NAMALWA (cell line): ENCODE data around the gene PTPRM.

Source experiments
- DNase-seq: peaks from one replicate; pipeline ENCODE4 v3.0.0-alpha.2; 2015; ENCODE audit warnings: low spot score

The PTPRM gene

GRCh38 chr18:7566567-7567473, at the start of gene PTPRM:
PTPRM (plus strand) TSS chr18:7567316; CDS start chr18:7567819, 503 bp downstream.
- no peak for DNase-seq

- DNase-seq, result no peak
Observed at GRCh38 chr18:7517852-7518251, 49.3 kb upstream of the PTPRM start.

DNA sequence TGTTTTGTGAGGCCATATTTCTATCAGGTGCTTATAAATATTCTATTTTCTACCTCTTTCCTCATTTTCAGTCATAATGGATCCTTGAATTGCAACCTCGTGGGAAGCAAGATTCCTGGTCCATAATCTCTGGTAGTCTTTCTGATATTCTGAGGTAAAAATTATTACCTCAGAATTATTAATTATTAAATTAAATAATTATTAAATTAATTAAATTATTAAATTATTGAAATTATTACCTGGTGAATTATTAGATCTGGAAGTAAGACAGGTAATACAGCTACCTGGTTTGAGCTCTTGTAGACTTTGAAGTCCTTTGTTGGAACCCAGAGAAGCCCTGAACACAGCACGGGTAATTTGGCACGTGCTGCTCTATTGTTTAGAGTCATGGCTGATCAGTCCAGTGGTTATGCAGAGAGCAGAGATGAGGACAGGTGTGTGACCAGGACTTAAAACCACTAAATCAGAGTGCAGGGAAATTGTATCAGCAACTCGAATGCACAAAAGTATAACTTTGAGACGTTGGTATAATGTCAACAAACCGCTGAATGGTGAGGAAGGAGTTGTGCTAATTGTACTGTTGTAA, 46.8 kb upstream of the PTPRM start:
- no peak for DNase-seq

DNA sequence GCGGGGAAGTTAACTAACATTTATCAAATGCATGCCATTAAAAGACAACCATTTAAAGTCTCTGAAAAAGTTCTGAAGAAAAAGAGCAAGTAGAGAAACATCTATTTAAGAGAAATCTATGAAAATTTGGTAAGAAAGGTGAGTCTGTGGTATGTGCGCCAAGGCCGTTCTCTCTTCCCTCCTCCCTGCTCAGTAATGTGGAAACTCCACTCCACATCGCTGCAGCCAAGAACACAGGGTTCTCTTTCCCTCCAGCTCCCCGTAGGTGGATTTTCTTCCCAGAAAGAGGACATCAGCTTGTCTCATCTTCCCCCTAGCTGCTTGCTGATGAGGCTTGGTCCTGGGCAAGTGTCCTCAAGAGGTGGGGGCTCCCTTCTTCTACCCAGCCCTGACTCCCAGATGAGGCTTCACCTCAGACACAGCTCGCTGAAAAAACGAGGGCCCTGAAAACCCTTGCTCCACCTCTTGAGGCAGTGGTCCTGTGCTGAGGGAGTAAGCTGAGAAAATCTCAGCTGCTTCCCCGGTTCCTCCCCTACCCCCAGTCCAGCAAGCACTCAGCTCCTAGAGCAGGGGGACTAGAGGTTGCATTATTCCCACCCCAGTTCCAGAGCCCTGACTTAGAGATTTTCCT, 45.8 kb upstream of the PTPRM start:
- DNase-seq, result no peak

- no peak for DNase-seq
Observed at GRCh38 chr18:7523772-7524171, 43.3 kb upstream of the PTPRM start.

DNA sequence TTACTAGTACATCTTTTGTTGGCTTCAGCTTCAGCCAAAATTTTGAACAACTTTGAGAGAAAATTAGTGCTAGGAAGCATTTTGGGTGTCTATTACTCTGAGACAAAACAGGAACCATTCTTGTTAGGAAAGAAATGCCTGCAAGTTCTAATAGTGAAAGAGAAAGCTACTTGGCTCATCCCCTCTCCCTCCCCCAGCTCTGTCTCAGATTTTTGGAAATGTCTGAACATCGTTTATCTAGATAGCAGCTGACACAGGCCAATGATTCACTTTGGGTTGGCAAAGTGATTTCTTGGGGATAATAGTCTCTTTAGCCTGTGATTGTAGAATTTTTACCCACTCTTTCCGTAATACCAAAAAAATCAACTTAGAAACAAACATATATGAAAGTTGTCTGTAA, 42.3 kb upstream of the PTPRM start:
- no peak for DNase-seq

DNA sequence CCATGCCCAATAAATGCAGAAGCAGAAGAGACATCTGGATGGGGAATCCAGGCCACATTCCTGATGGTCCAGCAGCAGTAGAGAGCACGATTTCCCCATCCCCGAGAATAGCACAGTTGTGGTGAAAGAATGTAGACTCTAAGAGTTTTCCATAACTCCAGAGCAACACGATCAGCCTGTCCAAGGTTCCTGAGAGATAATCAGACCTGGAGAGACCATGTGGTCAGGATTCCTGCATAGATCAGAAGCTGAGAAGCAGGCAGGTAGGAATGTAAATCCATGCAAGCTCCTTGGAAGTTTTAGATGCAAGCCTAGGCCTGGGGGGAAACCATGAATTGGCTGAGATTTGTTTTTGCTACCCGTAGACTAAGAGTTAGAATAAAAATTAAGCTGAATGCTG, 34.2 kb upstream of the PTPRM start:
- no peak for DNase-seq

- no peak for DNase-seq
Observed at GRCh38 chr18:7535436-7536205, 31.5 kb upstream of the PTPRM start.

DNA sequence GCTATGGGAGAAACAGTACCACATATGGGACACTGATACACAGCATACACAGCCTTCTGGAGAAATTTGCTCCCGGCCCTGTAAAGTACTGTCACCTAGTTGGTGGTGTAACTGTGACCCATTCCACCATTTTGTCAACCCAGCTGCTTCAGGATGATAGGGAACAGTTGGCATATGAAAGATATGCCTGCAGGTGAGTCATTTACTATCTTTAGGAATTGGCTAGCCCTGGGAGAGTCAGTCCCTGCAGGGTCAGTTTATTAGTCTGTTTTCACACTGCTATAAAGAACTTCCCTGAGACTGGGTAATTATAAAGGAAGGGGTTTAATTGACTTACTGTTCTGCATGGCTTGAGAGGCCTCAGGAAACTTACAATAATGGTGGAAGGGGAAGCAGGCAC, 30.0 kb upstream of the PTPRM start:
- DNase-seq, result no peak

- DNase-seq, result no peak
Observed at GRCh38 chr18:7541835-7542234, 25.3 kb upstream of the PTPRM start.

- no peak for DNase-seq
Observed at GRCh38 chr18:7544686-7545085, 22.4 kb upstream of the PTPRM start.

GRCh38 chr18:7545734-7546133, 21.4 kb upstream of the PTPRM start:
- DNase-seq, result no peak

DNA sequence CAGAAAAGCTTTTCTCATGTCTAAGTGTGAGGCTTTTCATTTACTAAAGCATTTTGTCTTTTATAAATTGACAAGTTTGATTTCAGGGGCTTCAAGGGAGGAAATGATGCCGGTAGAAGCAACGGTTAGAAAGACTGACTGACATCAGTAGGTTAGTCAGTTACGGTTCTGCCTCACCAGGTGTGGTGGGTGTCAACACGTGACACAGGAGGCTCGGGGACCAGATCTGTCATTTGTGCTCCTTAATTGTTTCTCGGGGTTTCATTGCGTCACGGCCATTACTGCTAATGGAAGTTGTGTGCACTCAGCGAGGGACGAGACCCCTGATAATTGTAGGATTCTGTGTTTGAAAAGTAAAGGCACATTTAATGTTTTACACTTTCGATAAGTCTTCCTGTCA, 18.9 kb upstream of the PTPRM start:
- no peak for DNase-seq

GRCh38 chr18:7548721-7549120, 18.4 kb upstream of the PTPRM start:
- no peak for DNase-seq

- no peak for DNase-seq
Observed at GRCh38 chr18:7557973-7558372, 9.1 kb upstream of the PTPRM start.

DNA sequence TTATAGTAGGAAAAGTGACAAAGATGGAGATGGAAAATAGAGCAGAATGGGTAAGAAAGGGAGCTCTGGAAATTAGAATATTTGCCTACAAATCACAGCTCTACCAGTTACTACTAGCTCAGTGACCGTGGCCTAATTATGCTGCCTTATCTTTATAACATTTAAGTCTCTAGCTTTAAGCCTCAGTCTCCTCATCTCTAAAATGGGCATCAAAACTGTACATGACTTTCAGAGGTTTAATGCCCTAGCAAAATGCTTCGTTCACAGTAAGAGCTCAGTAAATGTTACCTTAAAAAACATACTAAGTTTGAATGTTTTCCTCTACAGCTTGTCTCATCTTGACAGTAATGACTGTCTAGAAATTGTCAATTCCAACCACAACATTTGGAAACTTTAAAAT, 8.3 kb upstream of the PTPRM start:
- DNase-seq, result no peak

DNA sequence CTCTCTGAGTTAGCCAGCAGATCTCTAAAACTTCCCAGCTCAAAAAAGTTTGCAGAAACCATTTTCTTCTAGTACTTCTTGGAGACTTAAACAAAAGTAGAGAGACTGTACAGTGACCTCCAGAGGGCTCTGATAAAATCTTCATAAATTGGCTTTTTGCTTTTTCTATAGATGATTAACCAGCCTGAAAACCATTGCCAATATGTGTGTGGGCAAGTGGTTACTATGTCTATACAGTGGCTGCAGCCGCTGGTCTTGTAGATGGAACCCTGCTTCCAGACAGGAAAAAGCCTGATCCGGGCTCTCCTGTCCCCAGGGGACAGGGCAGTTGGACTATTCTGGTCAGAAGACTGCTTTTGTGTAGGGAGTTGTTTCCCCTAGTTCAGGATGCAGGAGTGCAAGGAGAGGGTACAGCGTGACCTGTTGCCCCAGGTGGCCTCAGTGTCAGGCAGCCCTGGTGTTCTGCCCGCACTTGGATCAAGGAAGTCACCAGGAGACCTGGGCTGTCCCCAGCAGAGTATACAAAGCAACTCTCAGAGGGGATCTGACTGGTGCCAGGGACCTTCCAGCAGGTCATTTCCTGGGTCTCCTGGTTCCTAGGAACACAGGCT, 7.3 kb upstream of the PTPRM start:
- no peak for DNase-seq

GRCh38 chr18:7561909-7562460, 5.1 kb upstream of the PTPRM start:
- no peak for DNase-seq

GRCh38 chr18:7562491-7562890, 4.6 kb upstream of the PTPRM start:
- DNase-seq, result no peak

DNA sequence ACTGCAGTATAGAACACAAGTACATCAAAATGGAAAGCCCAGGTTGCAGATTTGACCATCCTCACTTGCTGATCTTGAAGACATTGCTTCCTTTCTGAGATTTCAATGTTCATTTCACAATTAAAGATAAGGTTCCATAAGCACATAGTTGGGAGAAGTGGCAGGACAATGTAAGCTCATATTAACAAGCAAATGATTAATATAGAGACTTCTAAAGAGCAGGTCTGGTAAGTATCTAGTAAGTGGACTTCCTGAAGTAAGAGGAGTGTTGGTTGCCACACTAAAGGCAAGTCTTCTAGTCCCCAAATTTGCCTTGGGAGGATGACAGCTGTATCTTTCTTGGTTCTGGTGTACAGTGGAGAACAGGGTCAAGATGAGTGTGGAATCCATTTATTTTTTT, 1.4 kb upstream of the PTPRM start:
- no peak for DNase-seq

DNA sequence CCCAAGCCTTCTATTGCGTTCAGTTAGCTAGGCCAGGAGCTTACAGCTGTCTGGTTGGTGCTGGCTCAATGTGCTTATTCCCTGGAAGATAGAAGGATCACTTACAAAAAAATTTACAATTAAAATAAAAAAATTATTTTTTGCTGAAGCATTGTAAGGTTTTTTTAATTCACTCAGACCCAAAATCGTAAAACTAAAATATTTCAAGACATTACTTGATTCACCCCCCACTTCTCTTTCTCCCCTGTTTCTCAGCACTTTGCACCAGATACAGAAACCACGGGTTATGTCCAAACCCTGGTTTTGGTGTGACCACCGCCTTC, 911 bp upstream of the PTPRM start:
- no peak for DNase-seq
